Lung (tissue), 12 donors: ENCODE data around the gene DIS3L2. TPM values are rescaled to one million over a fixed set of nuclear protein-coding genes. Genes with fewer than 3 reads are reported as not detected.

Experiments
- ATAC-seq: fragments of 200-7000 bp; cut with Tn5 transposase; one replicate; pipeline ENCODE4 v1.9.1; 2020; ENCODE audit warnings: moderate number of reproducible peaks; ENCODE audit not compliant: insufficient read depth, low FRiP score
- DNase-seq, 3 donors: peaks; one replicate each; pipeline ENCODE4 v3.0.0-alpha.2; 2013 to 2017
- H3K27ac ChIP-seq, 2 donors: one replicate each; pipeline ENCODE4 v1.5.1; 2013; ENCODE audit warnings: mild to moderate bottlenecking in 2 of 2, moderate library complexity in 2 of 2, control low read depth in 1 of 2, inconsistent platforms in 1 of 2, low read depth in 1 of 2, low read length in 1 of 2
- H3K27me3 ChIP-seq, 3 donors: one replicate each; pipeline ENCODE4 v1.5.1; 2013; ENCODE audit warnings: low read length in 2 of 3; ENCODE audit not compliant: control insufficient read depth in 3 of 3, insufficient read depth in 3 of 3
- H3K36me3 ChIP-seq, 4 donors: one replicate each; pipeline ENCODE4 v1.5.1; 2013; ENCODE audit warnings: low read length in 4 of 4, mild to moderate bottlenecking in 1 of 4, moderate library complexity in 1 of 4; ENCODE audit not compliant: control insufficient read depth in 4 of 4, insufficient read depth in 4 of 4
- H3K4me1 ChIP-seq, 5 donors: one replicate each; pipeline ENCODE4 v1.5.1; 2013; ENCODE audit warnings: low read length in 5 of 5, mild to moderate bottlenecking in 2 of 5, moderate library complexity in 1 of 5; ENCODE audit not compliant: control insufficient read depth in 5 of 5, insufficient read depth in 5 of 5
- H3K4me3 ChIP-seq: one replicate; pipeline ENCODE4 v1.5.1; 2013; ENCODE audit warnings: mild to moderate bottlenecking, control low read depth, moderate library complexity
- H3K9ac ChIP-seq, 2 donors: one replicate each; pipeline ENCODE4 v1.5.1; 2013; ENCODE audit warnings: low read length in 2 of 2, control low read depth in 1 of 2; ENCODE audit not compliant: insufficient read depth in 1 of 2
- H3K9me3 ChIP-seq, 4 donors: one replicate each; pipeline ENCODE4 v1.5.1; 2013; ENCODE audit warnings: low read length in 3 of 4, mild to moderate bottlenecking in 1 of 4, moderate library complexity in 1 of 4; ENCODE audit not compliant: control insufficient read depth in 4 of 4, insufficient read depth in 3 of 4
- CTCF ChIP-seq: IDR thresholded peaks from 2 replicates; pipeline ENCODE4 v1.5.1; 2012; ENCODE audit warnings: mild to moderate bottlenecking; ENCODE audit errors: control extremely low read depth, extremely low read depth
- WGBS, 2 donors: extraction: QIAGEN DNeasy Blood & Tissue Kit; methylation state at CpG; one replicate each; pipeline ENCODE4 v1.1.7; 2013; 5-methylcytosine and 5-hydroxymethylcytosine counted together
- polyA plus RNA-seq, 2 donors: library from polyadenylated mRNA; stranded (reverse); fragments of 200-250 nt; gene quantifications; one replicate each; pipeline ENCODE4 v1.2.1, GENCODE V29; 2013
- total RNA-seq, 2 donors: library from RNA; depleted of rRNA in 1 of 2; stranded (reverse); fragments of >200 nt in 1 of 2; gene quantifications; one replicate each; pipeline ENCODE4 v1.2.1, GENCODE V29; 2014 to 2021
- donor health status: control.
- donor health status: control.
- donor health status: Bipolar disorder and iron deficiency.
- donor health status: healthy.
- donor health status: DM: yes; HTN: yes; CAD: no.

DIS3L2 gene
- total and polyA plus RNA-seq, 4 donors = 12.7 to 41.0 (median 31.1) TPM

- Histone ChIP-seq H3K9ac (no peak overlapping the region), H3K27me3 (no peaks in the 10 kb centered on the region), H3K4me1 (peaks cover 0 to 3% (median 0%) of the 10 kb centered on the region in 5 donors), H3K36me3 (peaks cover 0 to 2% (median 0%) of the 10 kb centered on the region in 4 donors), H3K4me3 (no peak overlapping the region), H3K27ac (no peak overlapping the region), H3K9me3 (no peaks in the 10 kb centered on the region)
- 90 to 92% methylated on average over 5 of the region's 5 CpGs for WGBS, 2 donors
- ATAC-seq (no peak), DNase-seq (no peak)
- no peak for TF ChIP-seq CTCF
These were observed 241.8 kb downstream of the DIS3L2 start for GRCh38 chr2:232203166-232203891.

- ATAC-seq (no peak), DNase-seq (no peak)
- Histone ChIP-seq H3K9ac (no peak overlapping the region), H3K4me1 (peaks cover 0 to 3% (median 0%) of the 10 kb centered on the region in 5 donors), H3K4me3 (no peak overlapping the region), H3K36me3 (no peaks in the 10 kb centered on the region), H3K27ac (no peak overlapping the region), H3K9me3 (no peaks in the 10 kb centered on the region), H3K27me3 (no peaks in the 10 kb centered on the region)
- TF ChIP-seq CTCF = no peak
- 90 to 91% methylated on average over 5 of the region's 5 CpGs for WGBS, 2 donors
These were observed 242.4 kb downstream of the DIS3L2 start for GRCh38 chr2:232203936-232204335.

GRCh38 chr2:232204457-232204931 lies 243.0 kb downstream of the DIS3L2 start:
- Histone ChIP-seq H3K4me3 (no peak overlapping the region), H3K36me3 (peaks cover 0 to 3% (median 0%) of the 10 kb centered on the region in 4 donors), H3K27ac (peak overlapping the region in 1 of 2 donors; percentile 3), H3K9me3 (no peaks in the 10 kb centered on the region), H3K27me3 (no peaks in the 10 kb centered on the region), H3K4me1 (peaks cover 0 to 3% (median 0%) of the 10 kb centered on the region in 5 donors), H3K9ac (no peak overlapping the region)
- TF ChIP-seq CTCF = no peak
- 65 to 80% methylated on average over 9 of the region's 9 CpGs for WGBS, 2 donors
- DNase-seq = peak in 2 of 3 donors; percentile 18 to 38
- ATAC-seq = no peak
